ENCODE results near the gene CCDC24. TPM values are rescaled to one million over a fixed set of nuclear protein-coding genes. Genes with fewer than 3 reads are reported as not detected.

The CCDC24 gene
- total and polyA plus RNA-seq, 2 of the 4 experiments (the other 2 are of a cell fraction) = 1.4 to 4.6 TPM

- no TSS peak for BruUV-seq (replicated peaks)
These were observed 30.6 kb upstream of the CCDC24 start for GRCh38 chr1:43960798-43961197.

More at GRCh38 chr1:43960798-43961197, 30.6 kb upstream of the CCDC24 start:
- dilution Hi-C loops (cut with HindIII; ENCODE audit: low sequenced_read_pairs, unreplicated experiment) = no loop called here
- H4K20me1 ChIP-seq (ENCODE audit: insufficient read depth, low read length) = peaks cover 7% of the 10 kb centered on the region; the same call in 1 of the 2 replicates
- H3K4ac ChIP-seq (ENCODE audit: low read depth, low read length) = no peak overlapping the region
- no peak overlapping the region for H3K56ac ChIP-seq (ENCODE audit: extremely low read depth, insufficient read depth, low read length)
- H4K91ac ChIP-seq (ENCODE audit: insufficient read depth, low read depth, low read length) = no peak overlapping the region
- no peak overlapping the region for H3K18ac ChIP-seq (ENCODE audit: low read depth, low read length)
- no peak overlapping the region for H2AK9ac ChIP-seq (replicated peaks; ENCODE audit: low read depth, low read length, poor library complexity)
- 98% methylated on average over 5 of the region's 8 CpGs; no CpG with 5 or more reads in 1 of the 2 experiments for WGBS, 2 experiments (ENCODE audit: extremely low coverage in 2 of 2, insufficient read length in 1 of 2)
- no peak overlapping the region for H3K9ac ChIP-seq (ENCODE audit: low read depth, low read length)
- H2BK15ac ChIP-seq (ENCODE audit: low read depth, low read length) = no peak overlapping the region
- intact Hi-C loops (cut with micrococcal nuclease) = no loop called here
- no peak overlapping the region for H3K4me2 ChIP-seq (ENCODE audit: low read depth, low read length)
- no peak for ATAC-seq (ENCODE audit: low read depth)
- H3K4me3 ChIP-seq (ENCODE audit: insufficient read depth, low read depth, low read length) = no peak overlapping the region
- no peak overlapping the region for H3K23ac ChIP-seq (ENCODE audit: low read depth, low read length)
- H3K27ac ChIP-seq (ENCODE audit: insufficient read depth, low read length) = no peak overlapping the region
- no peak overlapping the region for H4K8ac ChIP-seq (ENCODE audit: low read depth in 2 of 2, low read length in 2 of 2)
- H3K79me1 ChIP-seq (ENCODE audit: low read depth in 1 of 2, low read length in 2 of 2) = 0 out of 4 replicates have a peak, but pooled peaks cover 0 to 3% of the 10 kb centered on the region in 2 experiments
- H2BK120ac ChIP-seq (ENCODE audit: low read depth, low read length) = no peak overlapping the region
- ChIA-PET CTCF (no interaction called here), POLR2A (ENCODE audit: unreplicated experiment) (no interaction called here)
- H3K9me1 ChIP-seq (ENCODE audit: insufficient read depth, low read length) = peaks cover 19% of the 10 kb centered on the region
- no peak overlapping the region for H2AK5ac ChIP-seq (ENCODE audit: low read depth, low read length)
- TF ChIP-seq MAZ (IDR thresholded peaks at IDR 0.05; ENCODE audit: borderline replicate concordance, low read depth, low read length) (no peak), CHD1 (IDR thresholded peaks at IDR 0.05; ENCODE audit: low read depth, low read length) (no peak), POLR2A (IDR thresholded peaks at IDR 0.05; ENCODE audit: low read depth, low read length) (no peak), RAD21 (IDR thresholded peaks at IDR 0.05; ENCODE audit: low read length) (no peak), FOS (IDR thresholded peaks at IDR 0.05; ENCODE audit: low read depth, low read length) (no peak), NFE2L2 (IDR thresholded peaks at IDR 0.05; ENCODE audit: low read depth, low read length) (no peak), BHLHE40 (IDR thresholded peaks at IDR 0.05; ENCODE audit: low read depth, low read length) (no peak), ELK1 (IDR thresholded peaks at IDR 0.05; ENCODE audit: borderline replicate concordance, low read depth, low read length) (no peak), RFX5 (IDR thresholded peaks at IDR 0.05; ENCODE audit: low read depth, low read length) (no peak), RCOR1 (IDR thresholded peaks at IDR 0.05; ENCODE audit: insufficient replicate concordance, low read length) (no peak), SMC3 (IDR thresholded peaks at IDR 0.05; ENCODE audit: low read depth, low read length) (no peak), MXI1 (IDR thresholded peaks at IDR 0.05; ENCODE audit: borderline replicate concordance, low read depth, low read length) (no peak), CEBPB (IDR thresholded peaks at IDR 0.05; ENCODE audit: low read depth, low read length) (no peak), USF2 (IDR thresholded peaks at IDR 0.05; ENCODE audit: low read depth, low read length) (no peak), MAFK (IDR thresholded peaks at IDR 0.05; ENCODE audit: low read depth, low read length) (no peak), CTCF (conservative IDR thresholded peaks at IDR 0.05; ENCODE audit: low read depth, low read length) (no peak)
- no peak overlapping the region for H2BK20ac ChIP-seq (ENCODE audit: low read depth, low read length)
- no peak for DNase-seq
- no peaks in the 10 kb centered on the region for H3K9me3 ChIP-seq (ENCODE audit: control insufficient read depth, insufficient read depth, low read length)
- H3K4me1 ChIP-seq (ENCODE audit: control insufficient read depth, insufficient read depth, low read length) = no peaks in the 10 kb centered on the region
- no peak overlapping the region for H4K5ac ChIP-seq (ENCODE audit: low read depth, low read length)
- in situ Hi-C loops (cut with MboI; ENCODE audit: low sequenced_read_pairs) = loop anchor here (25.0 kb wide), 1 partner anchor 423 kb away; the partner anchor contains the start of gene PTPRF
- H2AFZ ChIP-seq (replicated peaks; ENCODE audit: low read length, poor library complexity) = no peak overlapping the region
- H3K36me3 ChIP-seq (ENCODE audit: control insufficient read depth, insufficient read depth, low read length) = peaks cover 49% of the 10 kb centered on the region
- H2BK5ac ChIP-seq (ENCODE audit: low read depth, low read length, poor library complexity, severe bottlenecking) = no peak overlapping the region
- no peak overlapping the region for H3K14ac ChIP-seq (replicated peaks; ENCODE audit: low read depth, low read length)
- H3K27me3 ChIP-seq (ENCODE audit: control insufficient read depth, insufficient read depth, low read length) = no peaks in the 10 kb centered on the region
